ENCODE results near the gene SYMPK.

- TF ChIP-seq CTCF (IDR thresholded peaks at IDR 0.05; ENCODE audit: insufficient read depth, low read length, poor library complexity, severe bottlenecking) (no peak), EZH2phosphoT487 (conservative IDR thresholded peaks at IDR 0.05; ENCODE audit: low read length) (no peak)
Measured at GRCh38 chr19:45899253-45899652, 36.3 kb upstream of the SYMPK start.
